ENCODE results near the gene RHOBTB1. TPM values are rescaled to one million over a fixed set of nuclear protein-coding genes. Genes with fewer than 3 reads are reported as not detected.

RHOBTB1 gene
- total RNA-seq, 2 donors from 2014 or later = 6.6 to 6.8 TPM

- H3K27ac ChIP-seq (ENCODE audit: low read depth, low read length) = no peak overlapping the region
- no peak overlapping the region for H3K4me3 ChIP-seq (ENCODE audit: low read length)
- H3K4me1 Mint-ChIP-seq = peaks cover 2% of the 10 kb centered on the region
- H3K4me3 Mint-ChIP-seq = no peak overlapping the region
- no peaks in the 10 kb centered on the region for H3K36me3 Mint-ChIP-seq (ENCODE audit: low read depth)
- no peaks in the 10 kb centered on the region for H3K27me3 ChIP-seq (ENCODE audit: control insufficient read depth, insufficient read depth, low read length, poor library complexity, severe bottlenecking)
- no peaks in the 10 kb centered on the region for H3K4me1 ChIP-seq (ENCODE audit: control insufficient read depth, insufficient read depth, low read length)
- H3K27me3 Mint-ChIP-seq (ENCODE audit: insufficient read depth) = no peaks in the 10 kb centered on the region
- DNase-seq = no peak
- no peaks in the 10 kb centered on the region for H3K36me3 ChIP-seq (ENCODE audit: control insufficient read depth, insufficient read depth, low read length)
- WGBS, 2 experiments (ENCODE audit: insufficient coverage in 1 of 2, insufficient read length in 1 of 2) = 94 to 100% methylated on average over 1 of the region's 1 CpG
- H3K9me3 Mint-ChIP-seq = no peaks in the 10 kb centered on the region
- H3K9ac ChIP-seq (ENCODE audit: extremely low read depth, low read length, poor library complexity, severe bottlenecking) = no peak overlapping the region
- TF ChIP-seq CTCF (conservative IDR thresholded peaks at IDR 0.05) = no peak
- no peak overlapping the region for H3K27ac Mint-ChIP-seq
- no peaks in the 10 kb centered on the region for H3K9me3 ChIP-seq (ENCODE audit: control insufficient read depth, low read length)
Measured at GRCh38 chr10:60868946-60869345, 75.0 kb downstream of the RHOBTB1 start.

GRCh38 chr10:60865198-60865783, 78.7 kb downstream of the RHOBTB1 start:
- H3K27ac ChIP-seq (ENCODE audit: low read depth, low read length) = no peak overlapping the region
- no peak for DNase-seq
- H3K4me3 ChIP-seq (ENCODE audit: low read length) = no peak overlapping the region
- Mint-ChIP-seq H3K4me3 (no peak overlapping the region), H3K27me3 (ENCODE audit: insufficient read depth) (peaks cover 3% of the 10 kb centered on the region), H3K9me3 (no peaks in the 10 kb centered on the region), H3K36me3 (ENCODE audit: low read depth) (no peaks in the 10 kb centered on the region), H3K4me1 (peaks cover 2% of the 10 kb centered on the region), H3K27ac (no peak overlapping the region)
- H3K9me3 ChIP-seq (ENCODE audit: control insufficient read depth, low read length) = no peaks in the 10 kb centered on the region
- no peak for TF ChIP-seq CTCF (conservative IDR thresholded peaks at IDR 0.05)
- H3K4me1 ChIP-seq (ENCODE audit: control insufficient read depth, insufficient read depth, low read length) = no peaks in the 10 kb centered on the region
- no peak overlapping the region for H3K9ac ChIP-seq (ENCODE audit: extremely low read depth, low read length, poor library complexity, severe bottlenecking)
- no peaks in the 10 kb centered on the region for H3K36me3 ChIP-seq (ENCODE audit: control insufficient read depth, insufficient read depth, low read length)
- 74 to 89% methylated on average over 2 of the region's 2 CpGs for WGBS, 2 experiments (ENCODE audit: insufficient coverage in 1 of 2, insufficient read length in 1 of 2)
- no peaks in the 10 kb centered on the region for H3K27me3 ChIP-seq (ENCODE audit: control insufficient read depth, insufficient read depth, low read length, poor library complexity, severe bottlenecking)

GRCh38 chr10:60863796-60864195, 80.2 kb downstream of the RHOBTB1 start:
- Histone ChIP-seq H3K36me3 (ENCODE audit: control insufficient read depth, insufficient read depth, low read length) (no peaks in the 10 kb centered on the region), H3K27me3 (ENCODE audit: control insufficient read depth, insufficient read depth, low read length, poor library complexity, severe bottlenecking) (no peaks in the 10 kb centered on the region), H3K9me3 (ENCODE audit: control insufficient read depth, low read length) (no peaks in the 10 kb centered on the region), H3K27ac (ENCODE audit: low read depth, low read length) (no peak overlapping the region), H3K4me3 (ENCODE audit: low read length) (no peak overlapping the region), H3K9ac (ENCODE audit: extremely low read depth, low read length, poor library complexity, severe bottlenecking) (no peak overlapping the region), H3K4me1 (ENCODE audit: control insufficient read depth, insufficient read depth, low read length) (no peaks in the 10 kb centered on the region)
- no peaks in the 10 kb centered on the region for H3K9me3 Mint-ChIP-seq
- DNase-seq = no peak
- peaks cover 7% of the 10 kb centered on the region for H3K27me3 Mint-ChIP-seq (ENCODE audit: insufficient read depth)
- H3K36me3 Mint-ChIP-seq (ENCODE audit: low read depth) = no peaks in the 10 kb centered on the region
- 71 to 83% methylated on average over 5 of the region's 5 CpGs for WGBS, 2 experiments (ENCODE audit: insufficient coverage in 1 of 2, insufficient read length in 1 of 2)
- H3K4me3 Mint-ChIP-seq = no peak overlapping the region
- TF ChIP-seq CTCF (conservative IDR thresholded peaks at IDR 0.05) = no peak
- no peaks in the 10 kb centered on the region for H3K4me1 Mint-ChIP-seq
- no peak overlapping the region for H3K27ac Mint-ChIP-seq

Data from endodermal cell (in vitro differentiated cells).